ENCODE data around the gene TMEM106C.

Gene TMEM106C

DNA sequence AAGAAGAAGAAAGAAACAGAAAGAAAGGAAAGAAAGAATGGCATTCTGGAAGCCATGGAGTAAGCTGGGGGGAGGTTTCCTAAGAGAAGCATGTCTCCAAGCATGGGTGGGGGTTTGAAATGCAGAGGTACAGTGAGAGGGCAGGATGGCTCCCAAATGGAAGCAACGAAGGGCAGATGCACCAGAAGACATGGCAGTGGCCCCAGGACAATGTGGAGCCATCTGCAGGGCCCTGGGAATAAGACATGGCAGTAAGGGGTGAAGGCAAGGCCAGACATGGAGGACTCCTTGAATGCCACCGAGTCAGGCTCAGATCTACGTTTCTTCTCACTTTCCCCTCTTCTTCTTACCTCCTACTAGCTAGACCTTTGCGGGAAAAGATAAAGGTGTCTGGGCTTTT lies 45.6 kb downstream of the TMEM106C start:
- peaks cover 5 to 11% of the 10 kb centered on the region in 2 experiments for H3K4me1 ChIP-seq (ENCODE audit: control insufficient read depth in 1 of 2, insufficient read depth in 2 of 2, low read length in 2 of 2)
- WGBS (ENCODE audit: extremely low coverage, insufficient coverage, insufficient read length): no CpG with 5 or more reads among the region's 4 CpGs

GRCh38 chr12:48009471-48009870 lies 46.1 kb downstream of the TMEM106C start:
- Histone ChIP-seq H3K79me1 (ENCODE audit: low read length) (peaks cover 9% of the 10 kb centered on the region), H3K4me1 (ENCODE audit: control insufficient read depth in 1 of 2, insufficient read depth in 2 of 2, low read length in 2 of 2) (peaks cover 4 to 10% of the 10 kb centered on the region in 2 experiments), H2AK5ac (ENCODE audit: low read length) (no peak overlapping the region), H3K9me3 (ENCODE audit: insufficient read depth, low read depth, low read length) (peaks cover 1% of the 10 kb centered on the region), H3K18ac (ENCODE audit: low read length) (no peak overlapping the region), H3K27me3 (ENCODE audit: insufficient read depth, low read length) (peaks cover 36% of the 10 kb centered on the region), H2BK120ac (ENCODE audit: insufficient read depth, low read length, poor library complexity) (no peak overlapping the region), H2AFZ (ENCODE audit: insufficient read depth, low read length, poor library complexity) (no peak overlapping the region), H3K27ac (ENCODE audit: low read depth, low read length) (no peak overlapping the region), H3K4me2 (ENCODE audit: low read length) (no peak overlapping the region), H3K23ac (ENCODE audit: low read length) (no peak overlapping the region), H2BK5ac (ENCODE audit: low read depth, low read length, poor library complexity) (no peak overlapping the region), H4K91ac (ENCODE audit: low read depth, low read length) (no peak overlapping the region), H4K8ac (ENCODE audit: low read depth, low read length) (no peak overlapping the region), H2BK12ac (ENCODE audit: low read length) (no peak overlapping the region), H3K79me2 (ENCODE audit: control insufficient read depth, insufficient read depth, low read length, poor library complexity) (no peaks in the 10 kb centered on the region), H3K4me3 (ENCODE audit: low read depth, low read length) (no peak overlapping the region), H3K36me3 (ENCODE audit: control insufficient read depth in 1 of 2, insufficient read depth in 2 of 2, low read length in 2 of 2) (no peaks in the 10 kb centered on the region), H3K9ac (ENCODE audit: low read length) (no peak overlapping the region), H3K4ac (ENCODE audit: low read depth, low read length) (no peak overlapping the region), H3K14ac (ENCODE audit: low read length) (no peak overlapping the region), H4K12ac (ENCODE audit: low read depth, low read length) (no peak overlapping the region)
- DNase-seq: no peak
- no CpG with 5 or more reads among the region's 1 CpG for WGBS (ENCODE audit: extremely low coverage, insufficient coverage, insufficient read length)

More for the DNA sequence above, 45.6 kb downstream of the TMEM106C start:
- Histone ChIP-seq H2BK5ac (ENCODE audit: low read depth, low read length, poor library complexity) (no peak overlapping the region), H3K18ac (ENCODE audit: low read length) (no peak overlapping the region), H3K9ac (ENCODE audit: low read length) (no peak overlapping the region), H3K14ac (ENCODE audit: low read length) (no peak overlapping the region), H2BK120ac (ENCODE audit: insufficient read depth, low read length, poor library complexity) (no peak overlapping the region), H3K27ac (ENCODE audit: low read depth, low read length) (no peak overlapping the region), H2BK12ac (ENCODE audit: low read length) (no peak overlapping the region), H4K8ac (ENCODE audit: low read depth, low read length) (no peak overlapping the region), H3K79me2 (ENCODE audit: control insufficient read depth, insufficient read depth, low read length, poor library complexity) (no peaks in the 10 kb centered on the region), H2AK5ac (ENCODE audit: low read length) (no peak overlapping the region), H3K36me3 (ENCODE audit: control insufficient read depth in 1 of 2, insufficient read depth in 2 of 2, low read length in 2 of 2) (no peaks in the 10 kb centered on the region), H3K4ac (ENCODE audit: low read depth, low read length) (no peak overlapping the region), H4K91ac (ENCODE audit: low read depth, low read length) (no peak overlapping the region), H4K12ac (ENCODE audit: low read depth, low read length) (no peak overlapping the region), H3K4me3 (ENCODE audit: low read depth, low read length) (no peak overlapping the region), H3K23ac (ENCODE audit: low read length) (no peak overlapping the region), H3K79me1 (ENCODE audit: low read length) (peaks cover 12% of the 10 kb centered on the region), H3K9me3 (ENCODE audit: insufficient read depth, low read depth, low read length) (peaks cover 1% of the 10 kb centered on the region), H3K4me2 (ENCODE audit: low read length) (no peak overlapping the region), H2AFZ (ENCODE audit: insufficient read depth, low read length, poor library complexity) (no peak overlapping the region), H3K27me3 (ENCODE audit: insufficient read depth, low read length) (peaks cover 41% of the 10 kb centered on the region)
- no peak for DNase-seq

DNA sequence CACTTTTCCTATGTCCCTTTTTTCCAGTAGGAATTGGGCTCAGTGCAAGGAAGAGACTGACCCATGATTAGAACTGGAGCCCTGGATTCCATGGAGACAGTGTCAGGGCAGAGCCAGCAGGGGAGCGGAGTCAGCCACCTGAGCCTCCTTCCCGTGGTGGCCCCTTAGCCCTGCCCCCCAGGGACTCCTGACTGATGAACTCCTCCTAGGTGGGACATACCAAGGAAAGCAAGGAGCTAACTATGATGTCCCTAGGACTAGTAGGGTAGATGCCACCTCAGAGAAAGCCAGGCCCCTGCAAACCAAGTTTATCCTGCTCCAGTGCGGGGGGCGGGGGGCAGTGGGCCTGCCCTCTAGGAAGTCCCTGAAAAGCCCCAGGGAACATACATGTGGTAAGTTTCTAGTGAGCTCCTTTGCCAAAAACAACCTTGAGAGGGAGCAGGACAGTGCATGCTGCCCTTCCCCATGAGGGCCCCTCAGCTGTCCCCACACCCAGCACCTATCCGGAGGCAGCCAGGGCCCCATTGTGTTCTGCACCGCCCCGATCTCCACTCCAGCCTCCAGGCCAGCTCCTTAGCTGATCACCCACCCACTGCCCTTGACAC lies 47.1 kb downstream of the TMEM106C start:
- peaks cover 30% of the 10 kb centered on the region for H3K27me3 ChIP-seq (ENCODE audit: insufficient read depth, low read length)
- no peak overlapping the region for H3K4me3 ChIP-seq (ENCODE audit: low read depth, low read length)
- H3K79me2 ChIP-seq (ENCODE audit: control insufficient read depth, insufficient read depth, low read length, poor library complexity): no peaks in the 10 kb centered on the region
- no peak overlapping the region for H2BK5ac ChIP-seq (ENCODE audit: low read depth, low read length, poor library complexity)
- H4K12ac ChIP-seq (ENCODE audit: low read depth, low read length): no peak overlapping the region
- no peak for DNase-seq
- no peaks in the 10 kb centered on the region for H3K36me3 ChIP-seq (ENCODE audit: control insufficient read depth in 1 of 2, insufficient read depth in 2 of 2, low read length in 2 of 2)
- no peak overlapping the region for H2AFZ ChIP-seq (ENCODE audit: insufficient read depth, low read length, poor library complexity)
- H2AK5ac ChIP-seq (ENCODE audit: low read length): no peak overlapping the region
- no peak overlapping the region for H2BK12ac ChIP-seq (ENCODE audit: low read length)
- H3K14ac ChIP-seq (ENCODE audit: low read length): no peak overlapping the region
- H3K9me3 ChIP-seq (ENCODE audit: insufficient read depth, low read depth, low read length): peaks cover 1% of the 10 kb centered on the region
- peak overlapping the region; percentile 45 for H3K9ac ChIP-seq (ENCODE audit: low read length)
- no peak overlapping the region for H4K91ac ChIP-seq (ENCODE audit: low read depth, low read length)
- no peak overlapping the region for H2BK120ac ChIP-seq (ENCODE audit: insufficient read depth, low read length, poor library complexity)
- H3K27ac ChIP-seq (ENCODE audit: low read depth, low read length): no peak overlapping the region
- H3K4ac ChIP-seq (ENCODE audit: low read depth, low read length): no peak overlapping the region
- no peak overlapping the region for H3K23ac ChIP-seq (ENCODE audit: low read length)
- no peak overlapping the region for H3K18ac ChIP-seq (ENCODE audit: low read length)
- H3K4me2 ChIP-seq (ENCODE audit: low read length): no peak overlapping the region
- whole genome bisulfite sequencing (ENCODE audit: extremely low coverage, insufficient coverage, insufficient read length): no CpG with 5 or more reads among the region's 7 CpGs
- H3K79me1 ChIP-seq (ENCODE audit: low read length): no peaks in the 10 kb centered on the region
- peaks cover 0 to under 1% of the 10 kb centered on the region in 2 experiments for H3K4me1 ChIP-seq (ENCODE audit: control insufficient read depth in 1 of 2, insufficient read depth in 2 of 2, low read length in 2 of 2)
- no peak overlapping the region for H4K8ac ChIP-seq (ENCODE audit: low read depth, low read length)

GRCh38 chr12:48012070-48012469 lies 48.7 kb downstream of the TMEM106C start:
- Histone ChIP-seq H3K4ac (ENCODE audit: low read depth, low read length) (no peak overlapping the region), H3K4me1 (ENCODE audit: control insufficient read depth in 1 of 2, insufficient read depth in 2 of 2, low read length in 2 of 2) (no peaks in the 10 kb centered on the region), H3K27ac (ENCODE audit: low read depth, low read length) (no peak overlapping the region), H3K4me2 (ENCODE audit: low read length) (no peak overlapping the region), H3K27me3 (ENCODE audit: insufficient read depth, low read length) (peaks cover 30% of the 10 kb centered on the region), H3K79me1 (ENCODE audit: low read length) (no peaks in the 10 kb centered on the region), H4K8ac (ENCODE audit: low read depth, low read length) (no peak overlapping the region), H3K36me3 (ENCODE audit: control insufficient read depth in 1 of 2, insufficient read depth in 2 of 2, low read length in 2 of 2) (no peaks in the 10 kb centered on the region), H2BK12ac (ENCODE audit: low read length) (no peak overlapping the region), H3K18ac (ENCODE audit: low read length) (no peak overlapping the region), H2BK5ac (ENCODE audit: low read depth, low read length, poor library complexity) (no peak overlapping the region), H2AFZ (ENCODE audit: insufficient read depth, low read length, poor library complexity) (no peak overlapping the region), H4K12ac (ENCODE audit: low read depth, low read length) (no peak overlapping the region), H3K23ac (ENCODE audit: low read length) (no peak overlapping the region), H2AK5ac (ENCODE audit: low read length) (no peak overlapping the region), H3K9me3 (ENCODE audit: insufficient read depth, low read depth, low read length) (peaks cover 1% of the 10 kb centered on the region), H3K14ac (ENCODE audit: low read length) (no peak overlapping the region), H3K4me3 (ENCODE audit: low read depth, low read length) (no peak overlapping the region), H4K91ac (ENCODE audit: low read depth, low read length) (no peak overlapping the region), H3K79me2 (ENCODE audit: control insufficient read depth, insufficient read depth, low read length, poor library complexity) (no peaks in the 10 kb centered on the region), H2BK120ac (ENCODE audit: insufficient read depth, low read length, poor library complexity) (no peak overlapping the region), H3K9ac (ENCODE audit: low read length) (no peak overlapping the region)
- WGBS (ENCODE audit: extremely low coverage, insufficient coverage, insufficient read length): no CpG with 5 or more reads among the region's 8 CpGs
- DNase-seq: no peak
